ENCODE results near the gene LIPI.

DNA sequence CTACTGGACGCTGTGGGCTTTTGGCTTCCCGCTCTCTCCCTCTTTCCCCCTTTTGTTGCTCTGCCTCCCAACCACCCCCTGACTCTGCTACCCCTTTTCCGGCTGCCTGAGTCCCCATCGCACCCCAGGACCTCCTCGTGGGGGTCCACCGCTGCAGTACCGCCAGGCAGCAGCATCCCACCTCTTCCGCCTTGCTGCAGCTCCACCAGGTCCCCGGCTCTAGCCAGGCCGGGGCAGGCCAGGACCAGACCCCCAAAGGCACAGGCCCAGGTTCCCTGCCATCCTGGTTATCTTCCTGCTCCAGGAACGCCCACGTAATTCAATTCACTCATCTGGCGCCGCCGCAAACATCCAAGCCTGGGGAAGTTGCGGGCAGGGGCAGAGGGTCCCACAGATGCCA, 139.8 kb downstream of the LIPI start:
- TF ChIP-seq SUZ12 (IDR thresholded peaks at IDR 0.05; ENCODE audit: extremely low read depth, insufficient read depth, insufficient read length), result no peak
- TF ChIP-seq ZNF274 (IDR thresholded peaks at IDR 0.05; ENCODE audit: low read depth, low read length), result no peak
- no peak for TF ChIP-seq YY1 (IDR thresholded peaks at IDR 0.05; ENCODE audit: insufficient read depth, insufficient read length)
